H1 (cell line): ENCODE data around the gene ILF3.

Source experiments
- ASH2L ChIP-seq: fragments of 200-600, 300-600 bp; sonication (generic); IDR thresholded peaks from one replicate; pipeline ENCODE4 v1.7.1; 2017; ENCODE audit warnings: low read length
- CEBPB ChIP-seq: IDR thresholded peaks from 2 replicates; pipeline ENCODE4 v1.6.1; 2012; ENCODE audit warnings: low read depth, low read length
- CTCF ChIP-seq, 3 experiments: IDR thresholded peaks; 1 replicate in 2 of 3; 2 replicates in 1 of 3; pipeline versions ENCODE4 v1.5.1 to v1.6.1; 2011; ENCODE audit warnings: low read length in 3 of 3, mild to moderate bottlenecking in 3 of 3, inconsistent platforms in 2 of 3, low read depth in 1 of 3, moderate library complexity in 1 of 3; ENCODE audit not compliant: insufficient read depth in 1 of 3; ENCODE audit errors: control extremely low read depth in 1 of 3
- EZH2 ChIP-seq: fragments of 200-600 bp; sonication (generic); IDR thresholded peaks from 2 replicates; pipeline ENCODE4 v1.7.1; 2012; ENCODE audit warnings: low read depth, mild to moderate bottlenecking, moderate library complexity, low read length, inconsistent platforms; ENCODE audit not compliant: severe bottlenecking
- JUND ChIP-seq: IDR thresholded peaks from 2 replicates; pipeline ENCODE4 v1.6.1; 2011; ENCODE audit warnings: mild to moderate bottlenecking, improper control_type of control experiment, low read length
- MAX ChIP-seq: IDR thresholded peaks from 2 replicates; pipeline ENCODE4 v1.6.1; 2012; ENCODE audit warnings: inconsistent platforms
- POLR2A ChIP-seq, 2 experiments: IDR thresholded peaks; 1 replicate in 1 of 2; 2 replicates in 1 of 2; pipeline ENCODE4 v1.6.1; 2011; ENCODE audit warnings: low read depth in 2 of 2, low read length in 2 of 2, mild to moderate bottlenecking in 2 of 2; ENCODE audit errors: control extremely low read depth in 1 of 2
- POLR2AphosphoS5 ChIP-seq: IDR thresholded peaks from 2 replicates; pipeline ENCODE4 v1.6.1; 2011; ENCODE audit warnings: low read depth, low read length
- RAD21 ChIP-seq, 2 experiments: IDR thresholded peaks in 1 of 2; conservative IDR thresholded peaks in 1 of 2; 2 replicates each; pipeline ENCODE4 v1.6.1; 2011; ENCODE audit warnings: low read depth in 2 of 2, low read length in 2 of 2, improper control_type of control experiment in 1 of 2, inconsistent platforms in 1 of 2, mild to moderate bottlenecking in 1 of 2, moderate library complexity in 1 of 2
- SP2 ChIP-seq: IDR thresholded peaks from 2 replicates; pipeline ENCODE4 v1.6.1; 2012; ENCODE audit warnings: mild to moderate bottlenecking, low read length, inconsistent platforms
- YY1 ChIP-seq: IDR thresholded peaks from 2 replicates; pipeline ENCODE4 v1.6.1; 2011; ENCODE audit warnings: low read depth, mild to moderate bottlenecking, low read length

GRCh38 chr19:10727685-10728201, 73.6 kb downstream of the ILF3 start:
- no peak for TF ChIP-seq CTCF (IDR thresholded peaks at IDR 0.05; ENCODE audit: control extremely low read depth in 1 of 3, insufficient read depth in 1 of 3, low read depth in 1 of 3, low read length in 3 of 3)
- TF ChIP-seq CEBPB = no peak
- TF ChIP-seq EZH2 = no peak
- TF ChIP-seq RAD21 (IDR thresholded peaks at IDR 0.05 in 1 of 2, conservative IDR thresholded peaks at IDR 0.05 in 1 of 2; ENCODE audit: low read depth in 2 of 2, low read length in 2 of 2) = no peak
- TF ChIP-seq ASH2L = no peak
- no peak for TF ChIP-seq MAX
- TF ChIP-seq SP2 = no peak
- TF ChIP-seq POLR2AphosphoS5 = no peak
- TF ChIP-seq POLR2A (IDR thresholded peaks at IDR 0.05; ENCODE audit: control extremely low read depth in 1 of 2, low read depth in 2 of 2, low read length in 2 of 2) = no peak
- no peak for TF ChIP-seq YY1
- TF ChIP-seq JUND = no peak
